HEK293 (cell line): ENCODE data around the gene ARHGAP15.

Source experiments
- CTCF ChIP-seq: fragments of 450-650 bp; formaldehyde crosslinking; IDR thresholded peaks from 2 replicates; pipeline ENCODE4 v1.5.1; 2016; ENCODE audit warnings: missing biosample characterization, missing genetic modification characterization
- YY1 ChIP-seq: fragments of 450-650 bp; formaldehyde crosslinking; IDR thresholded peaks from 2 replicates; pipeline ENCODE4 v1.5.1; 2018; ENCODE audit warnings: missing biosample characterization, missing genetic modification characterization
- ZBTB17 ChIP-seq: fragments of 450-650 bp; formaldehyde crosslinking; IDR thresholded peaks from 2 replicates; pipeline ENCODE4 v1.5.1; 2016; ENCODE audit warnings: missing biosample characterization, missing genetic modification characterization
- ZNF175 ChIP-seq: fragments of 450-650 bp; formaldehyde crosslinking; IDR thresholded peaks from 2 replicates; pipeline ENCODE4 v1.5.1; 2016; ENCODE audit warnings: missing biosample characterization, missing genetic modification characterization
- ZNF280C ChIP-seq: fragments of 450-650 bp; formaldehyde crosslinking; IDR thresholded peaks from 2 replicates; pipeline ENCODE4 v1.5.1; 2016; ENCODE audit warnings: missing biosample characterization, missing genetic modification characterization
- ZNF302 ChIP-seq: fragments of 450-650 bp; formaldehyde crosslinking; IDR thresholded peaks from 2 replicates; pipeline ENCODE4 v1.5.1; 2016; ENCODE audit warnings: missing biosample characterization, missing genetic modification characterization, low read depth

- TF ChIP-seq ZNF302 (tag by site-specific recombination) (no peak), CTCF (tag by site-specific recombination) (no peak), ZNF280C (tag by site-specific recombination) (no peak), ZNF175 (tag by site-specific recombination) (no peak), YY1 (tag by site-specific recombination) (no peak), ZBTB17 (no peak)
Measured at GRCh38 chr2:143440411-143441012, 311.3 kb downstream of the ARHGAP15 start.
